ENCODE data around the gene COL7A1. TPM values are rescaled to one million over a fixed set of nuclear protein-coding genes. Genes with fewer than 3 reads are reported as not detected.
"Not testable (repeated sequence)": the region's sequence is repeated elsewhere in the genome, so short reads cannot be mapped to it uniquely, and the experiment has no call there.

The COL7A1 gene
- total RNA-seq, 1 donor from 2014 or later = 2.1 TPM

DNA sequence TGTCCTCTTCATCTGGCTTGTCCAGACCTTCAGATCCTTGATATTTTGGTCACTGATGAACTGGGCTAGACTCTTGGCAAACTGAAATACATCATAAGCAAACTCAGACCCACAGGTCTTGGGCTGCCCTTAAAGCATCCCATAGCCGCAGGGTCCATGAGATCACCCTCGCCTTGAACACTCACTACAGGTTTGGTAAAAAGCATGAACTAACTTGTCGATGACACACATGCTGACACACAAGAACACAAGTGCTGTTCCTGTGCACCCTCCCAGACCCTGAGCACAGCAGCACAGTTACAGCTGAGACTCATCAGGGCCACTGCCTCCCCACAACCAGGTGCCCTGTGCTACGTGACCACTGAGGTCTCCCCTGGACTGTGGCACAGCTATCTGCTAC is 59.6 kb downstream of the COL7A1 start:
- H3K27ac ChIP-seq (ENCODE audit: low read depth, low read length) = no peak overlapping the region
- H3K9ac ChIP-seq (ENCODE audit: low read depth in 1 of 3, low read length in 3 of 3) = no peak overlapping the region
- peaks cover 20 to 40% (median 29%) of the 10 kb centered on the region in 3 donors for H3K36me3 ChIP-seq (ENCODE audit: control insufficient read depth in 3 of 3, insufficient read depth in 3 of 3, low read length in 3 of 3)
- H3K27me3 ChIP-seq (ENCODE audit: control insufficient read depth in 3 of 3, insufficient read depth in 3 of 3, low read length in 3 of 3) = no peaks in the 10 kb centered on the region
- H3K4me3 ChIP-seq (ENCODE audit: low read length in 3 of 3) = no peak overlapping the region
- no peaks in the 10 kb centered on the region for H3K9me3 ChIP-seq (ENCODE audit: control insufficient read depth in 3 of 3, low read length in 3 of 3)
- no peaks in the 10 kb centered on the region for H3K4me1 ChIP-seq (ENCODE audit: control insufficient read depth in 3 of 3, insufficient read depth in 3 of 3, low read length in 3 of 3)

DNA sequence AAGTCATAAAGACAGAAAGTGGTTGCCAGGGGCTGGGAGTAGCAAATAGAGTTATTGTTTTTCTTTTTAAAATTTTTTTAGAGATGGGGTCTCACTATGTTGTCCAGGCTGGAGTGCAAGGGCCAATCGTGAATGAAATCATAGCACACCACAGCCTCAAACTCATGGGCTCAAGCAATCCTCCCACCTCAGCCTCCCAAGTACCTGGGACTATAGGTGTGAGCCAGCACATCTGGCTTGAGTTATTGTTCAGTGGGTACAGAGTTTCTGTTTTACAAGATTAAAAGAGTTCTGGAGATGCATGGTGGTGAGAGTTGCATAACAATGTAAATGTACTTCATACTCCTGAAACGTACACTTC is 62.2 kb downstream of the COL7A1 start:
- Histone ChIP-seq H3K27ac (ENCODE audit: low read depth, low read length) (no peak overlapping the region), H3K4me3 (ENCODE audit: low read length in 3 of 3) (no peak overlapping the region), H3K9me3 (ENCODE audit: control insufficient read depth in 3 of 3, low read length in 3 of 3) (no peaks in the 10 kb centered on the region), H3K27me3 (ENCODE audit: control insufficient read depth in 3 of 3, insufficient read depth in 3 of 3, low read length in 3 of 3) (no peaks in the 10 kb centered on the region), H3K4me1 (ENCODE audit: control insufficient read depth in 3 of 3, insufficient read depth in 3 of 3, low read length in 3 of 3) (no peaks in the 10 kb centered on the region), H3K36me3 (ENCODE audit: control insufficient read depth in 3 of 3, insufficient read depth in 3 of 3, low read length in 3 of 3) (peaks cover 13 to 34% (median 22%) of the 10 kb centered on the region in 3 donors), H3K9ac (ENCODE audit: low read depth in 1 of 3, low read length in 3 of 3) (no peak overlapping the region)

DNA sequence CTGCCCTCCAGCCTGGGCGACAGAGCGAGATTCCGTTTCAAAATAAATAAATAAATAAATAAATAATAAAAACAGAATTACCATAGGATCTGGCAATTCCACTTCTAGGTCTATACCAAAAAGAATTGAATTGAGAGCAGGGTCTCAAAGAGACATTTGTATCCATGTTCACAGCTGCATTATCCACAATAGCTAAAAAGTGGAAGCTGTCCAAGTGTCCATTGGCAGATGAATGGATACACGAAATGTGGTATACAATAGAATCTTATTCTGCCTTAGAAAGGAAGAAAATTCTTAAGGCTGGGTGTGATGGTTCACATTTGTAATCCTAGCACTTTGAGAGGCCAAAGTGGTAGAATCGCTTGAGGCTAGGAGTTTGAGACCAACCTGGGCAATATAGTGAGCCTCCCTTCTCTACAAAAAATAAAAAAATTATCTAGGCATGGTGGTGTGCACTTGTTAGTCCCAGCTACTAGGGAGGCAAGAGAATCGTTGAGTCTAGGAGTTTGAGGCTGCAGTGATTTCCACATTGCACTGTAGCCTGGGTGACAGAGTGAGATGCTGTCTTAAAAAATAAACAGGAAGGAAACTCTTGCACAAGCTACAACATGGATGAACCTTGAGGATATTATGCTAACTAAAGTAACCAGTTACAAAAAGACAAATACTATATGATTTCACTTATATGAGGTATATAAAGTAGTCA is 62.7 kb downstream of the COL7A1 start:
- H3K27ac ChIP-seq (ENCODE audit: low read depth, low read length) = no peak overlapping the region
- no peaks in the 10 kb centered on the region for H3K9me3 ChIP-seq (ENCODE audit: control insufficient read depth in 3 of 3, low read length in 3 of 3)
- no peak overlapping the region for H3K9ac ChIP-seq (ENCODE audit: low read depth in 1 of 3, low read length in 3 of 3)
- H3K4me3 ChIP-seq (ENCODE audit: low read length in 3 of 3) = no peak overlapping the region
- H3K4me1 ChIP-seq (ENCODE audit: control insufficient read depth in 3 of 3, insufficient read depth in 3 of 3, low read length in 3 of 3) = no peaks in the 10 kb centered on the region
- H3K36me3 ChIP-seq (ENCODE audit: control insufficient read depth in 3 of 3, insufficient read depth in 3 of 3, low read length in 3 of 3) = peaks cover 13 to 34% (median 23%) of the 10 kb centered on the region in 3 donors
- no peaks in the 10 kb centered on the region for H3K27me3 ChIP-seq (ENCODE audit: control insufficient read depth in 3 of 3, insufficient read depth in 3 of 3, low read length in 3 of 3)

DNA sequence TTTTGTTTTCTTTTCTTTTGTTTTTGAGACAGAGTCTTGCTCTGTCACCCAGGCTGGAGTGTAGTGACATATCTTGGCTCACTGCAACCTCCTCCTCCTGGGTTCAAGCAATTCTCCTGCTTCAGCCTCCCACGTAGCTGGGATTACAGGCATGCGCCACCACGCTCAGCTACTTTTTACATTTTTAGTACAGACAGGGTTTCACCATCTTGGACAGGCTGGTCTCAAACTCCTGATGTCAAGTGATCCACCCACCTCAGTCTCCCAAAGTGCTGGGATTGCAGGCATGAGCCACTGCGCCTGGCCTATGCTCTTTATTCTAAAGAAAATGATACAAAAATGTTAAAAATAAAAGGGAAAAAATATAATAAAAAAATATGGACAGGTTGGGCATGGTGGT is 64.4 kb downstream of the COL7A1 start:
- not testable (repeated sequence) for H3K4me1 ChIP-seq (ENCODE audit: control insufficient read depth in 3 of 3, insufficient read depth in 3 of 3, low read length in 3 of 3); H3K27ac ChIP-seq (ENCODE audit: low read depth, low read length); H3K9ac ChIP-seq (ENCODE audit: low read depth in 1 of 3, low read length in 3 of 3); H3K27me3 ChIP-seq (ENCODE audit: control insufficient read depth in 3 of 3, insufficient read depth in 3 of 3, low read length in 3 of 3); H3K9me3 ChIP-seq (ENCODE audit: control insufficient read depth in 3 of 3, low read length in 3 of 3); H3K4me3 ChIP-seq (ENCODE audit: low read length in 3 of 3)
- peaks cover 7 to 19% (median 12%) of the 10 kb centered on the region in 3 donors for H3K36me3 ChIP-seq (ENCODE audit: control insufficient read depth in 3 of 3, insufficient read depth in 3 of 3, low read length in 3 of 3)

DNA sequence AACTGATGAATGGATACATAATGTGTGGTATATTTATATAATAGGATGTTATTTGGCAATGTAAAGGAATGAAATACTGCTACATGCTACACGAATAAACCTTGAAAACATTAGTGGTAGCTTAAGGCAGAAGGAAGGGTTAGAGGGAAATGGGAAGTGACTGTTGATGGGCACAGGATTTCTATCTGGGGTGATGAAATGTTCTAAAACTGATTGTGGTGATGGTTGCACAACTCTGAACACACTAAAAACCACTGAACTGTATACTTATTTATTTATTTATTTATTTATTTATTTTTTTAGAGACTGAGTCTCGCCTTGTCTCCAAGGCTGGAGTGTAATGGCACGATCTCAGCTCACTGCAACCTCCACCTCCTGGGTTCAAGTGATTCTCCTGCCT is 66.4 kb downstream of the COL7A1 start:
- H3K4me1 ChIP-seq (ENCODE audit: control insufficient read depth in 3 of 3, insufficient read depth in 3 of 3, low read length in 3 of 3) = no peaks in the 10 kb centered on the region
- peaks cover 0 to 10% (median 2%) of the 10 kb centered on the region in 3 donors for H3K36me3 ChIP-seq (ENCODE audit: control insufficient read depth in 3 of 3, insufficient read depth in 3 of 3, low read length in 3 of 3)
- H3K9me3 ChIP-seq (ENCODE audit: control insufficient read depth in 3 of 3, low read length in 3 of 3) = no peaks in the 10 kb centered on the region
- no peak overlapping the region for H3K4me3 ChIP-seq (ENCODE audit: low read length in 3 of 3)
- no peak overlapping the region for H3K9ac ChIP-seq (ENCODE audit: low read depth in 1 of 3, low read length in 3 of 3)
- H3K27ac ChIP-seq (ENCODE audit: low read depth, low read length) = no peak overlapping the region
- no peaks in the 10 kb centered on the region for H3K27me3 ChIP-seq (ENCODE audit: control insufficient read depth in 3 of 3, insufficient read depth in 3 of 3, low read length in 3 of 3)

DNA sequence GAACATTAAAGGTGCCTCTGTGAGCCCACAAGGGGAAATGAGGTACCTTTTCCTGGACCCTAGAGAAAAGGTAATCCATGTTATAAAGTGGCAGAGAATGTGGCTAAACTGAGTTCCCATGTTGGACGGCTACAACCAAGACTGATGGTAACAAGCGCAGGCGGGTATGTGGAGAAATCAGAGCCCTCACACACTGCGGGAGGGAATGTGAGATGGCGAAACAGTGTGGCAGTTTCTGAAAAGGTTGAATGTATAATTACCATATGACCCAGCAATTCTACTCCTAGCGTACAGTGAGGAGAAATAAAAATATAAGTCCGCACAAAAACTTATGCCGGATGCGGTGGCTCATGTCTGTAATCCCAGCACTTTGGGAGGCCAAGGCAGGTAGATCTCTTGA is 67.1 kb downstream of the COL7A1 start:
- Histone ChIP-seq H3K27me3 (ENCODE audit: control insufficient read depth in 3 of 3, insufficient read depth in 3 of 3, low read length in 3 of 3) (no peaks in the 10 kb centered on the region), H3K9ac (ENCODE audit: low read depth in 1 of 3, low read length in 3 of 3) (no peak overlapping the region), H3K36me3 (ENCODE audit: control insufficient read depth in 3 of 3, insufficient read depth in 3 of 3, low read length in 3 of 3) (peaks cover 0 to 6% (median 2%) of the 10 kb centered on the region in 3 donors), H3K27ac (ENCODE audit: low read depth, low read length) (no peak overlapping the region), H3K9me3 (ENCODE audit: control insufficient read depth in 3 of 3, low read length in 3 of 3) (no peaks in the 10 kb centered on the region), H3K4me3 (ENCODE audit: low read length in 3 of 3) (no peak overlapping the region), H3K4me1 (ENCODE audit: control insufficient read depth in 3 of 3, insufficient read depth in 3 of 3, low read length in 3 of 3) (no peaks in the 10 kb centered on the region)

DNA sequence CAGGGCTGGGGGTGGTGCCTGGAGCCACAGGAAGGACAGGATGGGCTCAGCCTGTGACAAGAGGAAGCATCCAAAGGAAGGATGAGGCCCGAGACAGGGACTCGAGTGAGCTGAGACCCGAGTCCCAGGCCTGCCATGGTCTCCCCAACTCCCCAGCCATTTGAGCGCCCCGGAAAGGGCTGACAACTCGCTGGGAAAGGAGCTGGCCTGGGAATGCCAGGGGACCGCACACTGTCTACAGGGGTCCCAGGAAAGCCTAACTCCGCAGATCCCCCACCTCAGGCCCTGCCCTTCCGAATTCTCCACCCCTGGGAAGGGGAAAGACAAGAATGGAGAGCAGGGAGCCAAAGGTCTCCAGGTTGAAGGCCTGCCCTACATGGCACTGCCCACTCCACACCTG is 70.2 kb downstream of the COL7A1 start:
- Histone ChIP-seq H3K27ac (ENCODE audit: low read depth, low read length) (no peak overlapping the region), H3K9ac (ENCODE audit: low read depth in 1 of 3, low read length in 3 of 3) (no peak overlapping the region), H3K36me3 (ENCODE audit: control insufficient read depth in 3 of 3, insufficient read depth in 3 of 3, low read length in 3 of 3) (peaks cover 0 to 2% (median 0%) of the 10 kb centered on the region in 3 donors), H3K4me1 (ENCODE audit: control insufficient read depth in 3 of 3, insufficient read depth in 3 of 3, low read length in 3 of 3) (no peaks in the 10 kb centered on the region), H3K9me3 (ENCODE audit: control insufficient read depth in 3 of 3, low read length in 3 of 3) (no peaks in the 10 kb centered on the region), H3K4me3 (ENCODE audit: low read length in 3 of 3) (no peak overlapping the region), H3K27me3 (ENCODE audit: control insufficient read depth in 3 of 3, insufficient read depth in 3 of 3, low read length in 3 of 3) (no peaks in the 10 kb centered on the region)

DNA sequence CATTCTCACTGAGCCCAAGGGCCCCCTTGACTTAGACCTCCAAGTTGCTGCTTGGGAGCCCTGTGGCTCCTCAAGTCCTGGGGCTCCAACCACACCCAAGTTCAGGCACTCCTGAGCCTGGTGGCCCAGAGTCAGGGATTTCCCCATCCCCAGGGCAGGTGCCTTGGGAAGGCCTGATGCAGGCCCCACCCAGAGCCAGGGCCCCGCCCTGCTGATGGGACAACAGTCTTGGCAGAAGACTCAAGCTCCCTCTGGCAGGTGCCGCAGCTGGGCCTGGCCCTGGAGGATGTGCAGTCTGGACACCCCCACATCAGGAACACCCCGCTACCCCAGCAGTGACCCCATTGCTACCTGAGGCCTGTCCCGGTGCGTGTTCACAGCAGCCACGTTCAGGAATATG is 73.5 kb downstream of the COL7A1 start:
- Histone ChIP-seq H3K27ac (ENCODE audit: low read depth, low read length) (no peak overlapping the region), H3K9ac (ENCODE audit: low read depth in 1 of 3, low read length in 3 of 3) (no peak overlapping the region), H3K9me3 (ENCODE audit: control insufficient read depth in 3 of 3, low read length in 3 of 3) (no peaks in the 10 kb centered on the region), H3K4me1 (ENCODE audit: control insufficient read depth in 3 of 3, insufficient read depth in 3 of 3, low read length in 3 of 3) (no peaks in the 10 kb centered on the region), H3K27me3 (ENCODE audit: control insufficient read depth in 3 of 3, insufficient read depth in 3 of 3, low read length in 3 of 3) (no peaks in the 10 kb centered on the region), H3K4me3 (ENCODE audit: low read length in 3 of 3) (no peak overlapping the region), H3K36me3 (ENCODE audit: control insufficient read depth in 3 of 3, insufficient read depth in 3 of 3, low read length in 3 of 3) (no peaks in the 10 kb centered on the region)

DNA sequence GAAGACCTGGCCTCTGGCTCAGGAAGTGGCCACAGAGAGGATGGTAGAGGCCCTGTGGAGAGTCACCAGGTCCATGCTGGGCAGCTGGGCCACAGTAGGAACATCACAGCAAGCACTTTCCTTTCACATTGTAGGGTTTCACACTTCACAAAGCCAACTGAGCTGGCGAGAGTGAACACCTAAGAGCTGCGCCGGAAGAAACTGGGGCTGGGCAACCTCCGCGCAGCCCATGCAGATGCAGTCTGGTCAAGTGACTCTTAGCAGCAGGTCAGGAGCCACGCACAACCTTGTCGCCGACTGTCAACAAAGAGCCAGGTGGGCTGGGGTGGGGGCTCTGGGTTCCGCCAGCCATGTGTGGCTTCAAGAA is 75.9 kb downstream of the COL7A1 start:
- H3K27ac ChIP-seq (ENCODE audit: low read depth, low read length) = no peak overlapping the region
- no peaks in the 10 kb centered on the region for H3K36me3 ChIP-seq (ENCODE audit: control insufficient read depth in 3 of 3, insufficient read depth in 3 of 3, low read length in 3 of 3)

DNA sequence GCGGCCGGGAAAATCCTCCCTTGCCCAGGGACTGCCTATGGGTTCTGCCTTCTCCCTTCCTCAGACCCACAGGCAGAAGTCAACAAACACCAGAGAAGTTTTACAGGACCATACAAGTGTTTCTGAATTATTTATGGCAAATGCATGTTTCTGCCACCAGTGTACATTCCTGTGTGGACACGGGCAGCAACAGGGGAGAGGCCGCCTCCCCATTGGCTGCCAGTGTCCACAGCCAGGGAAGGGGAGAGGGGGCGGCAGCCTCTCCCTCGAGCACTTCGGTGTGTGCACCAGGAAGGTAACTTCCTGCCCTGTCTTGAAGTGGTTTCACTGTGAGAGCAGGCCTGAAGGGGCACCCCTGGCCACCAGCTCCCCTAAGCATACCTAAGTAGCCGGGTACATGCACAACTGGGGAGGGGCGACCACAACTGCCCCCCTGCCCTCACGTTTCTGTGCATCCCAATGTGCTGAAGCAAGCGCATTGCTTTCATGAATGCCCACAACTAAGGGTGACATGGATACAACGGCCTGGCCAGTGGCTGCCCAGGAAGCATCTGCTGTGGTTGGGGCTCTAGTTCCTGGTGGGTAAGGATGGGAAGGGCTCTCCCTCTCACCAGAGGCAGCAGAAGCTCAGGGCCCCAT is 76.4 kb downstream of the COL7A1 start:
- H3K36me3 ChIP-seq (ENCODE audit: control insufficient read depth in 3 of 3, insufficient read depth in 3 of 3, low read length in 3 of 3) = no peaks in the 10 kb centered on the region
- no peak overlapping the region for H3K4me3 ChIP-seq (ENCODE audit: low read length in 3 of 3)
- no peaks in the 10 kb centered on the region for H3K27me3 ChIP-seq (ENCODE audit: control insufficient read depth in 3 of 3, insufficient read depth in 3 of 3, low read length in 3 of 3)
- no peaks in the 10 kb centered on the region for H3K9me3 ChIP-seq (ENCODE audit: control insufficient read depth in 3 of 3, low read length in 3 of 3)
- H3K27ac ChIP-seq (ENCODE audit: low read depth, low read length) = no peak overlapping the region
- no peak overlapping the region for H3K9ac ChIP-seq (ENCODE audit: low read depth in 1 of 3, low read length in 3 of 3)
- H3K4me1 ChIP-seq (ENCODE audit: control insufficient read depth in 3 of 3, insufficient read depth in 3 of 3, low read length in 3 of 3) = no peaks in the 10 kb centered on the region

More for the DNA sequence above, 75.9 kb downstream of the COL7A1 start:
- Histone ChIP-seq H3K9ac (ENCODE audit: low read depth in 1 of 3, low read length in 3 of 3) (no peak overlapping the region), H3K4me1 (ENCODE audit: control insufficient read depth in 3 of 3, insufficient read depth in 3 of 3, low read length in 3 of 3) (no peaks in the 10 kb centered on the region), H3K27me3 (ENCODE audit: control insufficient read depth in 3 of 3, insufficient read depth in 3 of 3, low read length in 3 of 3) (no peaks in the 10 kb centered on the region), H3K4me3 (ENCODE audit: low read length in 3 of 3) (no peak overlapping the region), H3K9me3 (ENCODE audit: control insufficient read depth in 3 of 3, low read length in 3 of 3) (no peaks in the 10 kb centered on the region)
